ENCODE measurements around the gene NECAB2. TPM values are rescaled to one million over a fixed set of nuclear protein-coding genes. Genes with fewer than 3 reads are reported as not detected.

Gene NECAB2
- total RNA-seq, 1 donor from 2014 or later: 1.2 TPM

DNA sequence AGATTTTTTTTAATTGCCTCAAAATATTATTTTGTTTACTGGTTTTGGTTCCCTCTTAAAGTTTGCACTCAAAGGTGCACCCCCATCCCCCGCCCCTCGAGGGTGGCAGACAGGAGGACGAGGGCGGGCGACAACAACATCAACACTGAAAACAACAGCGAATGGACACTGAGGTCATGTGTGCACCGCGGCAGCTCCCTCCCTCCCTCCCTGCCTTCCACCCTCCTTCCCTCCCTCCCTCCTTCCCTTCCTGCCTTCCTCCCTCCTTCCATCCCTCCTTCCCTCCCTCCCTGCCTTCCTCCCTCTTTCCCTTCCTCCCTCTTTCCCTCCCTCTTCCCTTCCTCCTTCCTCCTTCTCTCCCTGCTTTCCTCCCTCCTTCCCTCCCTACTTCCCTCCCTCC, 16.5 kb upstream of the NECAB2 start:
- H3K4me1 Mint-ChIP-seq (ENCODE audit: unreplicated experiment): no peaks in the 10 kb centered on the region
- TF ChIP-seq, protein P1, sequence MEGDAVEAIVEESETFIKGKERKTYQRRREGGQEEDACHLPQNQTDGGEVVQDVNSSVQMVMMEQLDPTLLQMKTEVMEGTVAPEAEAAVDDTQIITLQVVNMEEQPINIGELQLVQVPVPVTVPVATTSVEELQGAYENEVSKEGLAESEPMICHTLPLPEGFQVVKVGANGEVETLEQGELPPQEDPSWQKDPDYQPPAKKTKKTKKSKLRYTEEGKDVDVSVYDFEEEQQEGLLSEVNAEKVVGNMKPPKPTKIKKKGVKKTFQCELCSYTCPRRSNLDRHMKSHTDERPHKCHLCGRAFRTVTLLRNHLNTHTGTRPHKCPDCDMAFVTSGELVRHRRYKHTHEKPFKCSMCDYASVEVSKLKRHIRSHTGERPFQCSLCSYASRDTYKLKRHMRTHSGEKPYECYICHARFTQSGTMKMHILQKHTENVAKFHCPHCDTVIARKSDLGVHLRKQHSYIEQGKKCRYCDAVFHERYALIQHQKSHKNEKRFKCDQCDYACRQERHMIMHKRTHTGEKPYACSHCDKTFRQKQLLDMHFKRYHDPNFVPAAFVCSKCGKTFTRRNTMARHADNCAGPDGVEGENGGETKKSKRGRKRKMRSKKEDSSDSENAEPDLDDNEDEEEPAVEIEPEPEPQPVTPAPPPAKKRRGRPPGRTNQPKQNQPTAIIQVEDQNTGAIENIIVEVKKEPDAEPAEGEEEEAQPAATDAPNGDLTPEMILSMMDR (IDR thresholded peaks at IDR 0.05; ENCODE audit: unreplicated experiment): no peak
- H3K27ac Mint-ChIP-seq (ENCODE audit: unreplicated experiment): no peak overlapping the region
- no peaks in the 10 kb centered on the region for H3K9me3 Mint-ChIP-seq (ENCODE audit: unreplicated experiment)
- no peak overlapping the region for H3K4me3 Mint-ChIP-seq (ENCODE audit: unreplicated experiment)
- DNase-seq (ENCODE audit: low spot score): no peak
- no peaks in the 10 kb centered on the region for H3K36me3 Mint-ChIP-seq (ENCODE audit: low read depth, unreplicated experiment)
- peaks cover 10% of the 10 kb centered on the region for H3K27me3 Mint-ChIP-seq (ENCODE audit: unreplicated experiment)

DNA sequence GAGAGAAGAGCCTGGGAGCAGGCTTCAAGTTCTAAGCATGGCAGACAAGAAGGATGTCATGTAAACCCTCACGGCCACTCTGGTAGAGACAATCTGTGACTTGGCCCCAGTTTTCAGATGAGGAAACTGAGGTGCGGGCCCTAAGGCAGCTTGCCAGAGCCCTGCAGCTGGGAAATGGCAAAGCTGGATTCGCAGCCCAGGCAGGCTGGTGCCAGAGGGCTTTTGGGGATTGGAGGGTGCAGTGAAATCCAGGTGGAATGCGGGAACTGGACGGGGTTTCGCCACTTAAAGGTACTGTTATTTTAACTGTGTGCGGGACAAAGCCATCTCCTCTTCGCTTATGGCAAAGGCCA, 15.5 kb upstream of the NECAB2 start:
- H3K4me3 Mint-ChIP-seq (ENCODE audit: unreplicated experiment): no peak overlapping the region
- H3K4me1 Mint-ChIP-seq (ENCODE audit: unreplicated experiment): no peaks in the 10 kb centered on the region
- H3K27me3 Mint-ChIP-seq (ENCODE audit: unreplicated experiment): peaks cover 13% of the 10 kb centered on the region
- no peak for DNase-seq (ENCODE audit: low spot score)
- H3K9me3 Mint-ChIP-seq (ENCODE audit: unreplicated experiment): no peaks in the 10 kb centered on the region
- no peaks in the 10 kb centered on the region for H3K36me3 Mint-ChIP-seq (ENCODE audit: low read depth, unreplicated experiment)
- H3K27ac Mint-ChIP-seq (ENCODE audit: unreplicated experiment): no peak overlapping the region
- TF ChIP-seq, protein P1 (IDR thresholded peaks at IDR 0.05; ENCODE audit: unreplicated experiment): no peak

DNA sequence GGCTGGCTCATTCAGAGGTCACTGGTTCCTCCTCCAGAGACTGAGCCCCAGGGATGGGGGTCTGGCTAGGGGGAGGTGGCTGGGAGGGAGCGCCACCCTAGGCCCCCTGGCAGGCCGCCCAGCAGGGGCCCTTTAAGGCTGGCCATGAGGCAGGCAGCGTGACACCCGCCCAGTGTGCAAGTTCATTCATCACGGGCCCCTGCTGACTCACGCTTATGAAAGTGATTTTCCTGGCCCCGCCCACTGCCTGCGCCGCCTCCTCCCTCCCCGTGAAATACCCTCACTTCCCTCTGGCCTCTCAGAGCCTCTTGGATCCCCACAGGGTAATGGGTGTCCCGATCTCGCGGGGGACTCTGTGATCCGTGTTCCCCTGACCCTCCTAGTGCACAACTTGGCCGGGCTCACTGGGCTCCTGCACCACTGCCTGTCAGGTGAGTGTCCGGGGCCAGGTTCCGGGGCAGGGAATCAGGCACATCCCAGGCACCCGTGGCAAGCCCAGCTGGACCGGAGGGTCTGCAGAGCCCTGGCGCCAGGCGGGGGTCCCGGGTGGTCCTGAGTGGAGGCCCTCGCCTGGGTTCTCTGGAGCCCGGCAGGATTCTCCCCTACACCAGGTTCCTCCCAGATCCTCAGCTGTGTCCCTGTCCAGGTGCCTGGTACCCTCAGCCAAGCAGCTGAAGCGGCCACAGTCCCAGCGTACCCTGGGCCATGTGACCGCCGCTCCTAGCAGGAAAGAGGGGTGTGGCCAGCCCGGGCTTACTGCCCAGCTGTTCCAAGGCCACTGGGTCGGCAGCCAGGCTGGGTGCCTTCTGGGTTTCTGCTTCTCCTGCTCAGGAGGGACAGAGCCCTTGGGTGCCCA, 14.9 kb upstream of the NECAB2 start, which contains the start of gene OSGIN1:
Gene OSGIN1 (plus strand): TSS at position 301 of the 856 bp plus-strand sequence. CDS start 4,432 bp downstream, outside the sequence.
- H3K4me3 Mint-ChIP-seq (ENCODE audit: unreplicated experiment): no peak within 1 kb of the TSS
- TF ChIP-seq, protein P1 (IDR thresholded peaks at IDR 0.05; ENCODE audit: unreplicated experiment): no peak
- H3K27me3 Mint-ChIP-seq (ENCODE audit: unreplicated experiment): peaks cover 13% of the 10 kb centered on the region
- H3K27ac Mint-ChIP-seq (ENCODE audit: unreplicated experiment): no peak within 1 kb of the TSS
- no peaks in the 10 kb centered on the region for H3K4me1 Mint-ChIP-seq (ENCODE audit: unreplicated experiment)
- H3K36me3 Mint-ChIP-seq (ENCODE audit: low read depth, unreplicated experiment): no peaks in the 10 kb centered on the region
- H3K9me3 Mint-ChIP-seq (ENCODE audit: unreplicated experiment): no peaks in the 10 kb centered on the region
- no peak for DNase-seq (ENCODE audit: low spot score)

DNA sequence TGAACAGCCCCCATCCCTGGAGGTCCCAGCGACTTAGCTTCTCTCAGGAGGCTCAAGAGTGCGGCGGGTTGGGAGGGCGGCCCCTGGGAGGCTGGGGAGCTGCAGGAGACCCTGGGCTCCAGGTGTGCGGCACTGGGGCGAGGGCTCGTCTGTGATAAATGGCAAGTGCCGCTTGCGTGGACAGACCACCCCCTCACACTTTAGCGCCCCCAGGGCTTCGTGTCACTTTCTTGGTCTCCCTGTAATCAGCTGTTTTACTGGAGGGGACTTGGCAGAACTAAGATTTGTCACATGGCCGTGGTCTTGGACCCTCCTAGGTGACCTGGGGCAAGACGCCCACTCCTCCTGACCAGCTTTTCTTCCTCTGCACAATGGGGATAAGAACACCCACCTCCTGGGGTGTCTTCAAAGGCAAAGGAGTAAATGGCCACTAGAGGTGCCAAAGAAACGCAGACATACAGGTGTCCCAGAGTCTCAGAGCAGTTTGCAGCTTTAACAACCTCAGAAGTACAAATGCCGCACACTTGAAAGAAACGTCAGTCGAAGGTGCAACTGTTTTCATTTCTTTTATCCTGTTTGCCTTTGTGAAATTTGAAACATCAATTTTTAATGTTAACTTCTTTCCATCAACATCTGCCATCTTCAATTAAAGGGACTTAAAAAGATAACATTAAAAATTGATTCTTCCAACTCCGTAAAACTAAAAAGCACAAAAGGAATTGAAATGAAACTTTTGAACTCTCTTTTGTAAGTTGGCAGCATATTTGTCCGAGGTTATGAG, 14.1 kb upstream of the NECAB2 start:
- no peak for DNase-seq (ENCODE audit: low spot score)
- H3K4me1 Mint-ChIP-seq (ENCODE audit: unreplicated experiment): no peaks in the 10 kb centered on the region
- no peaks in the 10 kb centered on the region for H3K36me3 Mint-ChIP-seq (ENCODE audit: low read depth, unreplicated experiment)
- H3K27ac Mint-ChIP-seq (ENCODE audit: unreplicated experiment): peak overlapping the region; percentile 18
- H3K9me3 Mint-ChIP-seq (ENCODE audit: unreplicated experiment): no peaks in the 10 kb centered on the region
- peaks cover 13% of the 10 kb centered on the region for H3K27me3 Mint-ChIP-seq (ENCODE audit: unreplicated experiment)
- TF ChIP-seq, protein P1 (IDR thresholded peaks at IDR 0.05; ENCODE audit: unreplicated experiment): peak; percentile 23
- no peak overlapping the region for H3K4me3 Mint-ChIP-seq (ENCODE audit: unreplicated experiment)
